H54 (cell line): ENCODE measurements around the gene TUBB.
"Not testable (repeated sequence)": the region's sequence is repeated elsewhere in the genome, so short reads cannot be mapped to it uniquely, and the experiment has no call there.

Experiments used
- DNase-seq: peaks from one replicate; pipeline ENCODE4 v3.0.0; 2011; ENCODE audit warnings: low spot score, mixed read lengths; ENCODE audit not compliant: insufficient read length
- FAIRE-seq: peaks from 3 replicates; lab custom pipeline; 2011; peaks lifted over from hg19 to GRCh38; lab: Jason Lieb, UNC
- POLR2A ChIP-seq: IDR thresholded peaks from 2 replicates; pipeline ENCODE4 v1.6.1; 2011; ENCODE audit warnings: low read depth, mild to moderate bottlenecking, low read length

Gene TUBB

GRCh38 chr6:30696432-30696831 is 23.7 kb upstream of the TUBB start:
- DNase-seq, result no peak
- TF ChIP-seq POLR2A, result no peak
- no peak for FAIRE-seq

DNA sequence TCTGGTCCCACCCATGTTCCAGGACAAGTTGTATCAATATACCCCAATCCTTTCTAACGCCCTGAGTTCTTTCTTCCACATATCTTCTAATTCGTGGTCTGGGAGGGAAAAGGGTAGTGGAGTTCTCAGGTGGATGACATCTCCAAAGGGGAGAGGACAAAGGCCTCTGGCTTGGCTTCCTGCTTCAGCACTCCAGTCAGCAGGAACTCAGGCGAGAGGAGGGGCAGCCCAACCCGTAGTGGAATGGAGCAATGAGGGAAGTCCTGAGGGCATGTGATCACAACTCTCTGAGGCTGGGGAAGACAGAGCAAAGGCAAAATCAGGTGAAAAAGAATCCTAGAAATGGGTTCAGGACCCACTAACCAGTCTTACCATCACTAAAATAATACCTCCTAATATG is 19.8 kb upstream of the TUBB start:
- FAIRE-seq (no peak), DNase-seq (no peak)
- no peak for TF ChIP-seq POLR2A

DNA sequence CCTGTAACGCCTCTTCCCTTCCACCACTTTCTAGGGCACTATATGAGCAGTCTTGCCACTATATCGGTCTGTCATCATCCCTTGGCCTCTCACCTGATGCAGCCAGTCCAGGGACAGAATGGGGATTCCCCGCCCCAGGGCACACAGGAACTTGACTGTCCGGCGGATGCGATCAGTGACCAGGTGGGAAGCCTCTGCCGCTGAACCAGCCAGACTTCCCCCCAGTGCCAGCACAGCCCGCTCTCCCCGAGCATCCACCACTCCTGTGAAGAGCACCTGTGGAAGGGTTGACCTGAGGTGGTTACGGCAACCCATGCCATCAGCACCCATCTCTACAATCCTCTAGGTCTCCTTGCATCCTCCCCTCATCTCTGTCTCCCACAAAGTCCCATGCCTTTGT is 17.1 kb upstream of the TUBB start:
- TF ChIP-seq POLR2A, result no peak
- no peak for DNase-seq
- no peak for FAIRE-seq

GRCh38 chr6:30703821-30704220 is 16.3 kb upstream of the TUBB start:
- FAIRE-seq (no peak), DNase-seq (no peak)
- TF ChIP-seq POLR2A, result no peak

DNA sequence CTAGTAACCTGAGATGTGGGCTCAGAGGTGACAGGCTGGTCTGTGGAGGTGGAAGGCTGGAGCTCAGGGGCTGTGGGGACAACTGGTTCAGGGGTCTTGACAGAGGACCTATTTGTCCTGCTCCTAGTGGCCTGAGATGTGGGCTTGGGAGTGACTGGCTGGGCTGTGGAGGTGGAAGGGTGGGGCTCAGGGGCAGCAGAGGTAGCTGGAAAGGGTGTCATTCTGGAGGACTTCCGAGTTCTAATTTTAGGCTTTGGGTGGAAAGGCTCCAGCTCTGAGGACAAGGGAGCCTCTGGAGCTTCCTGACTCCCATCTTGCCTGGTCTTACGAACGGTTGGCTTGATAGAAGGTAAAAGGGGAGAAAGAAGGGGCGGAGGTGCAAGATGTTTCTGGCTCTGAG is 14.5 kb upstream of the TUBB start:
- DNase-seq (no peak), FAIRE-seq (no peak)
- TF ChIP-seq POLR2A, result no peak

DNA sequence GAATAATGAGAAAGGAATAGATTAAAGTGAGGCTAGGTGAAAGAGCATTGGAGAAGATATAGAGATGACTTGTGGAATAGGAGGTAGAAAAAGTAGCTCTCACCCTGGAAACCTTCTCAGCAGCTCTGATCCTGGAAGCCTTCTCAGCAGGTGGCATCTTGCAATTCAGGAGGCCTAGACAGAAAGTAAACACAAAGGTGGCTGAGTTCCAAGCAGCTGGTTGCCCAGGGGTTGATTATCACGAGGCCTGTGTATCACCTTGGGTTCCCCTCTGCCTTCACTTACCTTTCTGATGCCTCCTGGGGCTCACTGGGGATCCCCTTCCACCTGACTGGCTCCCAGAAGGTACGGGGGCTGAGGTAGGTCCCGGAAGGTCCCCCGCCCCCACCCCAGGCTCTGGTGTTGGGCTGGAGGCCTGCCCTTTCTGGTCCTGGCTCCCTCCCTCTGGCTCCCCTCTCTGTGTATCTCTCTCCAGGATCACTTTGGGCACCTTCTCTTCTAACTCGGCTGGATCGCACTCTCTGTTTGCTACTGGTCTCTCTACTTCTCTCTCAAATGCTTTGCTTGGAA is 12.8 kb upstream of the TUBB start:
- DNase-seq, result no peak
- TF ChIP-seq POLR2A, result no peak
- no peak for FAIRE-seq

DNA sequence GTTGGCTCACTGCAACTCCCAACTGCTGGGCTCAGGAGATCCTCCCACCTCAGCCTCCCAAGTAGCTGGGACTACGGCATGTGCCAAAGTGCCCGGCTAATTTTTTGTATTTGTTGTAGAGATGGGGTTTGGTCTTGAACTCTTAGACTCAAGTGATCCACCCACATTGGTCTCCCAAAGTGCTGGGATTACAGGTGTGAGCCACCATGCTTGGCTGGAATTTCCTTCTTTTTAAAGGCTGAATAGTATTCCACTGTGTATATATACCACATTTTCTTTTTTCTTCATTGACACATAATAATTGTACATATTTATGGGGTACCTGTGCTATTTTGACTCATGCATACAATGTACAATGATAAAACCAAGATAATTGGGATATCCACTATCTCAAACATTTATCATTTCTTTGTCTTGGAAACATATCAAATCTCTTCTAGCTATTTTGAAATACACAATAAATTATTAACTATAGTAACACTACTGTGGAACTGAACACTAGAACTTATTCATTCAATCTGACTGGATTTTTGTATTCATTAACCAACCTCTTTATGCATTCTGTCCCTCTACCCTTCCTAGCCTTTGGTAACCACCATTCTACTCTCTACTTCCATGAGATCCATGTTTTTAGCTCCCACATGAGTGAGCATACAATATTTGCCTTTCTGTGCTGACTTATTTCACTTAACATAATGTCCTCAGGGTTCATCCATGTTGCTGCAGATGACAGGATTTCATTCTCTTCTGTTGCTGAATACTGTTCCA is 10.9 kb upstream of the TUBB start:
- no peak for DNase-seq
- FAIRE-seq, result no peak
- no peak for TF ChIP-seq POLR2A

DNA sequence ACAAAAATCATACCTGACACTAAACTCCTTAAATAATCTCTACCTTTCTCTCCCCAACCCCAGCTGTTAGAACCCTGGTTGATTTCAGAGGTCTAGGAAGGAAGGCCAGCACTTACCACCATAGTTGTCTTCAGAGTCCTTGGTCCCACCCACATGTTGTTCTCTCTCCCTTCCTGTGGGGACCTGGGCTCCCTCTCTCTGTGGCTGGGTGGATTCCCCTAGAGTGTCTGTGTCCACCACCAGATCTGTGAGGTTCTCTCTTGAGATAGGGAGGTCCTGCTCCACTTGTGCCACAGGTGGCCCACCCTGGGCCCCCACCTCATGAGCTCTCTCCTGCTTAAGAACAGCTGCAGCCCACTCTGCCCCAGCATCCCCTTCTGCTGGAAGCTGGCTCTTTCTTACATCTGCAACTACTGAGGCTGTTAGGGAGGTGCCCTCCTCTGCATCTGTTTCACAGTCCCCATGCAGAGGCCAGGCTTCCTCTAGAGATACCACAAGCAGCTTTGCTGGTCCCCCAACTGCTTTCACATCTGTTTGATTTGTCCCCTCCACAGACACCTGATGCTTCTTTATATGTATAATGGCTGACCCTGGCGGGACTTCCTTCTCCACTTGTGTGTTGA is 8.3 kb upstream of the TUBB start:
- no peak for TF ChIP-seq POLR2A
- DNase-seq (no peak), FAIRE-seq (no peak)

DNA sequence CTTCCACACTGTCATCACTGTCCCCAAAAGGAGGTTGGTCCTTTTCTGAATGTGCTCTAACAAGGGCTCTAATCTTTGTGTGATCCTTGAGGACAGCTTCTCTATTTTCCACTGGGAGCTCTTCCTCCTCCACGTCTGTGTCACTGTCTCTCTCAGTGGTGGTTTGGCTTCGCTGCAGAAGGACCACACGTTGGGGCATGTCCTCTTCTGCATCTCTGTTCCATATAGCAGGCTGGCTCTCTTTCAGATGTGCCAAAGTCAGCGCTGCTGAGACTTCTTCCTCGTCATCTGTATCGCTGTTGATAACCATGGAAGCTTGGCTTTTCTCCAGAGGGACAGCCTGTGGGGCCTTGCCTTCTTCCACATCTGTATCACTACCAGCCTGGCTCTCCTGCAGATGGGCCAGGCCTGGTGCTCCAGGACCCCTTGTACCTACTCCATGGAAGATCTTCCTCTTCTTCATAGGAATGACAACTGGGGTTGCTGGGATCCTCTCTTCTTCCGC is 7.7 kb upstream of the TUBB start:
- TF ChIP-seq POLR2A, result no peak
- FAIRE-seq, result no peak
- DNase-seq, result no peak

DNA sequence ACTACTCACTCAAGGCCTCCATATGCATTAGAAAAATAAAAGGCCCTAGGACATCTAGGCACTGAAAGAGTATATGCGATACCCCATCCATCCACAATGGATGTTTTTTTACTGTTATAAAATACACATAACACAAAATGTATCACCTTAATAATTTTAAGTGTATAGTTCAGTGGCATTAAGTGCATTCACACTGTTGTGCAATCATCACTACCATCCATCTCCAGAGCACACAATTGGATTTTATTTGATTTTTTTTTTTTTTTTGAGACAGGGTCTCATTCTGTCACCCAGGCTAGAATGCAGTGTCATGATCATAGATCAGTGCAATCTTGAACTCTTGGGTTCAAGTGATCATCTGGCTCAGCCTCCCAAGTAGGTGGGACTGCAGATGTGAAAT is 5.9 kb upstream of the TUBB start:
- TF ChIP-seq POLR2A, result no peak
- DNase-seq, result no peak
- FAIRE-seq, result no peak

DNA sequence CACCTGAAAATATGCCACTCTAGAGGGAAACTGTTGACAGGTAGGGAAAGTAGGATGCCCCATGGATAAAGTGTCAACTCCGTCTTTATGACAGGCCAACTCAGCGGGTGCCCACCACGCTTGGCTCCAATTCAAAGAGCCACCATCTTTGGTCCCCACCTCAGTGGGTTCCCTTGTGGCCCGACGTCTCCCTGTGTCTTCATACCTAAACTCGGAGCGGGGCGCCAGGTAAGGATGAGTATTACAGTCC is 3.3 kb upstream of the TUBB start:
- TF ChIP-seq POLR2A, result no peak
- FAIRE-seq, result no peak
- no peak for DNase-seq

- DNase-seq, result peak; percentile 96
- FAIRE-seq, result peak; percentile 80
- TF ChIP-seq POLR2A, result peak; percentile 32; the same call in 1 of the 2 replicates
Observed at GRCh38 chr6:30717129-30717844, 2.9 kb upstream of the TUBB start, which contains the start of gene MDC1. TSS of gene MDC1 (minus strand) at chr6:30717281. CDS start at chr6:30715175, 2,106 bp downstream.

DNA sequence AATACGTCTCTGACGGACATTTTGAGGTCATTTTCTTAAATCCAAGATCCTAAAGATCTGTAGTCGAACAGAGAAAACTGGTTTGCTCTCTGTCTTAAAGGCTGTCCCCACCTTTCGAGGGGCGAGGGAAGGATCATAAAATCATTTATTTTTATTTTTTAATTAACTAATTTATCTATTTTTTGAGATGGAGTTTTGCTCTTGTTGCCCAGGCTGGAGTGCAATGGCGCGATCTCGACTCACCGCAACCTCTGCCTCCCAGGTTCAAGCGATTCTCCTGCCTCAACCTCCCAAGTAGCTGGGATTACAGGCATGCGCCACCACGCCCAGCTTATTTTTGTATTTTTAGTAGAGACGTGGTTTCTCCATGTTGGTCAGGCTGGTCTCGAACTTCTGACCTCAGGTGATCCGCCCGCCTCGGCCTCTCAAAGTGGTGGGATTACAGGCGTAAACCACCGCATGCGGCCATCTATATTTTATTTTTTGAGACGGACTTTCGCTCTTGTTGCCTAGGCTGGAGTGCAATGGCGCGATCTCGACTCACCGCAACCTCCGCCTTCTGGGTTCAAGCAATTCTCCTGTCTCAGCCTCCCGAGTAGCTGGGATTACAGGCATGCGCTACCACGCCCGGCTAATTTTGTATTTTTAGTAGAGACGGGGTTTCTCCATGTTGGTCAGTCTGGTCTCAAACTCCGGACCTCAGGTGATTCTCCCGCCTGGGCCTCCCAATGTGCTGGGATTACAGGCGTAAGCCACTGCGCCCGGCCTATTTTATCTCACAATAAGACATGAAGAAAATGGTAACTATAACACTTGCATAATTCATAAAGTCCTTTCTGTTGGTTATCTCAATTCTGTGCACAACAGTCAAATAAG is 2.1 kb upstream of the TUBB start:
- FAIRE-seq, DNase-seq: not testable (repeated sequence)
